ENCODE measurements around the gene CERS6. TPM values are rescaled to one million over a fixed set of nuclear protein-coding genes. Genes with fewer than 3 reads are reported as not detected.

The CERS6 gene
- total RNA-seq, 4 donors from 2014 or later = 25.9 to 57.2 (median 35.8) TPM

- no peak for DNase-seq (ENCODE audit: low spot score)
- no peak for TF ChIP-seq CTCF (IDR thresholded peaks at IDR 0.05)
- no peak for ATAC-seq (ENCODE audit: low FRiP score)
Observed at GRCh38 chr2:168529054-168529833, 73.2 kb downstream of the CERS6 start.

GRCh38 chr2:168529900-168530561 lies 74.0 kb downstream of the CERS6 start:
- ATAC-seq (ENCODE audit: low FRiP score) = no peak
- no peak for TF ChIP-seq CTCF (IDR thresholded peaks at IDR 0.05)
- DNase-seq (ENCODE audit: low spot score) = no peak

GRCh38 chr2:168530982-168531622 lies 75.0 kb downstream of the CERS6 start:
- no peak for TF ChIP-seq CTCF (IDR thresholded peaks at IDR 0.05)
- ATAC-seq (ENCODE audit: low FRiP score) (no peak), DNase-seq (ENCODE audit: low spot score) (no peak)

- TF ChIP-seq CTCF (IDR thresholded peaks at IDR 0.05) = no peak
- DNase-seq (ENCODE audit: low spot score) = no peak
- ATAC-seq (ENCODE audit: low FRiP score) = no peak
Observed at GRCh38 chr2:168534926-168535325, 78.9 kb downstream of the CERS6 start.

- DNase-seq (ENCODE audit: low spot score) (no peak), ATAC-seq (ENCODE audit: low FRiP score) (no peak)
- TF ChIP-seq CTCF (IDR thresholded peaks at IDR 0.05) = no peak
Observed at GRCh38 chr2:168536925-168537466, 80.9 kb downstream of the CERS6 start.

- no peak for ATAC-seq (ENCODE audit: low FRiP score)
- no peak for TF ChIP-seq CTCF (IDR thresholded peaks at IDR 0.05)
- DNase-seq (ENCODE audit: low spot score) = no peak
Observed at GRCh38 chr2:168538133-168538532, 82.1 kb downstream of the CERS6 start.
